Suprapubic skin (tissue), 4 donors: ENCODE measurements around the gene U2AF1. TPM values are rescaled to one million over a fixed set of nuclear protein-coding genes. Genes with fewer than 3 reads are reported as not detected.
"Not testable (repeated sequence)": the region's sequence is repeated elsewhere in the genome, so short reads cannot be mapped to it uniquely, and the experiment has no call there.

Experiments
- DNase-seq, 2 donors: peaks; one replicate each; pipeline ENCODE4 v3.0.0-alpha.2; 2019; ENCODE audit warnings: low spot score in 2 of 2
- H3K27ac ChIP-seq: fragments of 200-600 bp; sonication (generic); one replicate; pipeline ENCODE4 v1.5.1; 2019
- H3K27me3 ChIP-seq: fragments of 200-600 bp; sonication (generic); one replicate; pipeline ENCODE4 v1.5.1; 2019
- H3K36me3 ChIP-seq: fragments of 200-600 bp; sonication (generic); one replicate; pipeline ENCODE4 v1.5.1; 2019
- H3K4me1 ChIP-seq: fragments of 200-600 bp; sonication (generic); one replicate; pipeline ENCODE4 v1.5.1; 2019
- H3K4me3 ChIP-seq: fragments of 200-600 bp; sonication (generic); one replicate; pipeline ENCODE4 v1.5.1; 2019; ENCODE audit warnings: mild to moderate bottlenecking
- H3K9me3 ChIP-seq: fragments of 200-600 bp; sonication (generic); one replicate; pipeline ENCODE4 v1.5.1; 2019
- WGBS: methylation state at CpG from one replicate; pipeline ENCODE4 v1.1.5; 2018; 5-methylcytosine and 5-hydroxymethylcytosine counted together
- total RNA-seq, 4 donors: library from RNA; depleted of rRNA; stranded (reverse); fragments of >200 nt; gene quantifications; one replicate each; pipeline ENCODE4 v1.1.0, GENCODE V29; 2016

Gene U2AF1
- total RNA-seq, 4 donors from 2014 or later = 38.8 to 77.3 (median 51.7) TPM

- DNase-seq, H3K4me1 ChIP-seq, H3K9me3 ChIP-seq, H3K4me3 ChIP-seq, H3K27me3 ChIP-seq, H3K36me3 ChIP-seq, H3K27ac ChIP-seq: not testable (repeated sequence)
- no CpG with 5 or more reads among the region's 4 CpGs for WGBS
Measured at GRCh38 chr21:43102281-43102680, 5.1 kb downstream of the U2AF1 start.

DNA sequence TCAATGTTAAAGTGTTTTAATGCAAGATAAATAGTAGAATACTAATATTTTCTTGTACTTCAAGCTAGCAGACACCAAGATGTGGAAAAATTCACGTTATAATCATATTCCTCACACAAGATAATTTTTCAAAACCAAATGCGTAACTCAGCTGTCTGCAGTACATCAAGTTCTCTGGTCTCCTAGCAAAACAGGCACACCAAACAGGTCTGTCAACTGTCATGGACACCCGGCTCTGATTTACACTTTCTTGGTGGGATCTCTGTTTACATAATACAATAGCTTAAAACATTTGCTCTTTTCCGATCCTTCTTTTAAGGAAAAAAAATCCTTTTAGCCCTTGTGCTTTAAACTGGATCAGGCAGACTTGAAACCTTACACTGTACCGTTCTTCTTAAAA is 5.7 kb downstream of the U2AF1 start:
- not testable (repeated sequence) for H3K27ac ChIP-seq
- no CpG with 5 or more reads among the region's 5 CpGs for WGBS

DNA sequence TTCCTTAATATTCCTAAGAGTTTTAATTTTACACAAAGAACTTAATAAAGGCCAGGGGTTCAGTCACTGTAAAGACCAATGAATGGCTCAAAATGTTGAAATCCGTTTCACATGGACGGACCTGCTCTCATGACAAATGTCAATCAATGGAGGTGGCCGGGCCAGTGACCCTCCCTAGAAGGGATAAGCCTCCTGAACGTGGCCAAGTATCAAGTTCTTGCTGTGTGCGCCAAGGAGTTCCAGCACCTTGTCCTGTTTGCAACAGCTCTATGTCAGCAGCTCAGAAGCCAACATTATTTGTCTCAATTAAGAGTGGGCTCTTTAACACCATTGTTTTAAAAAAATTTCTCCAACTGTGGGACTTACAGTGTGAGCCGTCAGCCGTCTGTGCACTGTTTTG is 6.4 kb downstream of the U2AF1 start:
- not testable (repeated sequence) for H3K4me3 ChIP-seq, H3K27me3 ChIP-seq, DNase-seq, H3K27ac ChIP-seq, H3K36me3 ChIP-seq, H3K9me3 ChIP-seq, H3K4me1 ChIP-seq
- WGBS = no CpG with 5 or more reads among the region's 7 CpGs

More for the DNA sequence above, 5.7 kb downstream of the U2AF1 start:
- H3K36me3 ChIP-seq, H3K27me3 ChIP-seq, H3K9me3 ChIP-seq, H3K4me1 ChIP-seq, DNase-seq, H3K4me3 ChIP-seq: not testable (repeated sequence)

DNA sequence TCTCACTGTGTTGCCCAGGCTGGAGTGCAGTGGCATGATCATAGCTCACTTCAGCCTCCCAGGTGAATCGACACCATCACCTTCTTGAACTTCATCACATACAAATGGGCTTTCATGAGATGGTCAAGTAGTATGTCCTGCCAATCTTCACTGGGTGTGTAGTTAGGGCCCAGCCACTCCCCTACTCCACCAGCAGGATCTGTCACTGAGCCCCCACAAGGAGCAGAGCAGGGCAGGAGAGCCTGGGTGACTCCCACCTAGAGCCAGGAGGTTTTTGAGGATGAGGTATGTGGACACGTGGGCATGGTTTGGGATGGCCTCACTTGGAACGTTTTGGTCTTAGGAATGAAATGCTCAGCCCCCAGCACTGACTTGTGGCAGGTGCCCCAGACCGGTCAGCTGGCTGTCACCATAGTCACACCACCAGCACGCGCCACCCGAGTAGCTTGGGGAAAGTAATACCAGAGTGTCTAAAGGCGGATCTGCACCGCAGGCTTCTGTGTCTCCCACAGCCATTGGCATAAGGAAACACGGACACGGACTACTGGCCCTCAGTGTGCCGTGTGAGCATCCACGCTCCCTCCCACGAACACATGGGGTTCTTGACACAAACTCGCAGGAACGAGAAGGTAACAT is 15.3 kb downstream of the U2AF1 start:
- not testable (repeated sequence) for H3K36me3 ChIP-seq, H3K9me3 ChIP-seq, H3K27me3 ChIP-seq, H3K27ac ChIP-seq, H3K4me3 ChIP-seq, H3K4me1 ChIP-seq, DNase-seq
- no CpG with 5 or more reads among the region's 16 CpGs for WGBS

- 50% methylated on average over 1 of the region's 3 CpGs for WGBS
- H3K9me3 ChIP-seq, H3K4me1 ChIP-seq, H3K27ac ChIP-seq, H3K36me3 ChIP-seq, H3K27me3 ChIP-seq, DNase-seq, H3K4me3 ChIP-seq: not testable (repeated sequence)
Measured at GRCh38 chr21:43090947-43091346, 16.4 kb downstream of the U2AF1 start.

GRCh38 chr21:43089463-43089862 is 17.9 kb downstream of the U2AF1 start:
- no CpG with 5 or more reads among the region's 17 CpGs for WGBS
- not testable (repeated sequence) for H3K27me3 ChIP-seq, H3K4me1 ChIP-seq, H3K4me3 ChIP-seq, DNase-seq, H3K9me3 ChIP-seq, H3K36me3 ChIP-seq, H3K27ac ChIP-seq

DNA sequence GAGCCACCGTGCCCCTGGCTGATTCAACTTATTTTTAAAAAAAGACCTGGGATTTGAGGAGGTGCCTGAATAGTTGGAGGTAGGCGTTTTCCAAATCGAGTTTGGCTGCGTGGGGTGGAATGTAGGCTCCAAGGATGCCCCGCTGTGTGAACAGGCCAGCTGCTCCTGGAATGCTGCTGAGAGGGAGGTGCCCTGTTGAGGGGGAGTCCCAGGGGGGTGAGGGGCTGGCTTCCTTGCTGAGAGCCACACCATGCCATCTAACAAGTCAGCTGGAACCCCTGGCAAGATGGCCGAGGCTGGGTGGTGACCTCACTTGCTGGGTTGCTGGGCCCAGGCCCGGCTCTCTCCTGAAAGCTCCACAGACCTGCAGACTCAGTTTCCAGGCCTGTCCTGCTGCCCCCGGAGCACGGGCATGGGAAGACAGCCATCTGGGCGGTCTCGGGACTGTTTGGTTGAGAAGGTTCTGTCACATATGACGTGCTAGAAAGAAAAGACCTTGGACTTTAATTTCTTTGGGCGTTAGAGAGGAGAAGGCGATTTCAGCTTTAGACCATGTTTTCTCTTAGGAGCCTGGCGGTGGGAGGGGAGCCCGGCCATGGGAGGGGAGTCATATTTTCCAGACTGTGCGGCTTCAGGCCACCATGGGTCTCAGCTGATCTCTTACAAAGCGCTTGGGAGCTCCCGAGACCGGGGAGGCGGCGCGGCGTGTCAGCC is 24.6 kb downstream of the U2AF1 start:
- not testable (repeated sequence) for H3K27ac ChIP-seq, H3K4me3 ChIP-seq, DNase-seq, H3K36me3 ChIP-seq, H3K27me3 ChIP-seq, H3K4me1 ChIP-seq, H3K9me3 ChIP-seq
- no CpG with 5 or more reads among the region's 24 CpGs for WGBS

DNA sequence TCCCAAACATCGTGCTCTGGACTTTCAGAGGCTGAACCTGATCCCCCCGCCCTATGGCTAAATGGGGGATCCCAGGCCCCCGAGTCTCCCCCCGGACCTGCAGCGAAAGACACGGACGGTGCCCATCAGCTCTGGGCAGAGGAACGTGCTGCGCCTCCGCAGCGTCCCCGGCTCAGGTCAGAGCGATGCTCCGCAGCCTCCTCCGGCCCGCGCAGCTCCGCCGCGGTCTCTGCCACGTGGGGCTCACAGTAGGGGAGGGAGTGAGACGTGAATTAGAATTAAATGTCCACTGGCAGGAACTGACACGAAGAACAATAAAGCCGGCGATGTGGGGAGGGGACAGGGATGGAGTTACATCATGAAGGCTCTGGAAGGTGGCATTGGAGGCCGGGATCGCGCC is 30.7 kb downstream of the U2AF1 start:
- not testable (repeated sequence) for DNase-seq, H3K27me3 ChIP-seq, H3K9me3 ChIP-seq, H3K4me1 ChIP-seq, H3K27ac ChIP-seq, H3K36me3 ChIP-seq, H3K4me3 ChIP-seq
- no CpG with 5 or more reads among the region's 28 CpGs for WGBS

DNA sequence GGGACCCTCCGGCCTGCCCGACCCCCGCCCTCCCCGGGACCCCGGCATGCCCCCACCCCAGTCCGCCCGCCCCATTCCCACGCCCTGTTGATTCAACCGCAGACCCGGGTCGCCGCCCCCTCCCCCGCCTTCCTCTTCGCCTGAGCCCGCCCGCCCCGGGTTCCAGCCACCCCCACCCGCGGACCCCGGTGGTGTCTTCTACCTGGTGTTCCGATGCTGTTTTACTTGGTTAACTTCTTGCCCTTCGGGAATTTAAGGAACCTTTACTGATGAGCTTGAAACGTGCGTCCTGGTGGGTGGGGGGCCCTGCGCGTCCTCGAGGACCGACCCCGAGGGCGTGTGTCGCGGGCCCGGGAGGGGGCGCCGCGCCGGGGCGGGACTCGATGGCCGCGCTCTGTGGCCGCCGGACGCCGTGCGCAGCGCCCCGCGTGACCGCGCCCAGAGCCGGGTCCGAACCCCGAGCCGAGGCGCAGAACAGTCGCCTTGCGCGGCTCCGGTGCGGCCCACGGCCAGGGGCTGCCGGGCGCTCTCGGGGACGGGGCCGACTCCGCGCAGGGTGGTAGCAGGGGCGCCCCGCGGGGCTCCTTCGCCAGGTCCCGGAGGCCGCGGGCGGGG is 31.2 kb downstream of the U2AF1 start:
- not testable (repeated sequence) for H3K36me3 ChIP-seq, H3K27ac ChIP-seq, H3K4me3 ChIP-seq, H3K4me1 ChIP-seq, H3K27me3 ChIP-seq, DNase-seq, H3K9me3 ChIP-seq
- no CpG with 5 or more reads among the region's 77 CpGs for WGBS

- not testable (repeated sequence) for H3K9me3 ChIP-seq, H3K27me3 ChIP-seq, DNase-seq, H3K36me3 ChIP-seq, H3K4me1 ChIP-seq, H3K4me3 ChIP-seq, H3K27ac ChIP-seq
- WGBS = no CpG with 5 or more reads among the region's 84 CpGs
Measured at GRCh38 chr21:43075170-43076022, 32.0 kb downstream of the U2AF1 start, which contains the start of gene CBS. TSS of gene CBS (minus strand) at chr21:43075835. CDS start at chr21:43072193, 3,642 bp downstream.

DNA sequence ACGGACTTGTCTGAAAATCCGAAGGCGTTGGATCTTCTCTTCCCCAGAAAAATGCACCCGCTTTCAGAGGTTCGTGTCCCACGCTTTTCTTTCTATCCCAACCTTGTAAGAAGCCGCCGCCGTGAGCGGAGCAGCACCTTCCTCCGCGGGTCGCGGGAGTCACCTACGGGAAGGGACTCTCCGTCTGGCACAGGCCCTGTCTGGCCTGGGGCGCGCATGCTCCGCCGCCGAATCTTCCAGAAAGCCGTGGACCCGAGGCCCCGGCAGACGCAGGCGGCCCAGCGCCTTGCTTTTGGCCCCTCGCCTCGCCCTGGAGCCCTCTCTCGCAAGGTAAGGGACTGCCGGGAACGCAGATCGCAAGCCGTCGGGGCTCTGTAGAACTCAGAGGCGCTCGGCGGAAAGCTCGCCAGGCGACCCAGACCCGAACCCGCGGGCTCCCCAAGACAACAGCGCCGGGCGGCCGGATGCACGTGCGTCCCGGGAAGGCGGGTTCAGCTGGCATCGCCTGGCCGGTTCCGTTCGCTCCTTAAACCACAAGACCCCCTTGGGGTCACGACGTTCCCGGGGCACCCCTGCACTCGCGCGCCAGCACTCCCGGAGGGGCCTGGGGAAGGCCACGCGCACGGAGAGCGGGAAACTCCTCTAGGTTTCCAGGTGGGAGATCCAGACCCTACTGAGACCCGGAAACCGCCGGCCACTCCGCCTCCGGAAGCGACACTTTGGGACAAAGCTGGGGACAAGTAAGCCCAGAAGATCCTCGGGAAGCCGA is 32.8 kb downstream of the U2AF1 start:
- not testable (repeated sequence) for H3K4me1 ChIP-seq, H3K27me3 ChIP-seq, H3K36me3 ChIP-seq, DNase-seq, H3K9me3 ChIP-seq, H3K4me3 ChIP-seq, H3K27ac ChIP-seq
- WGBS = no CpG with 5 or more reads among the region's 74 CpGs

DNA sequence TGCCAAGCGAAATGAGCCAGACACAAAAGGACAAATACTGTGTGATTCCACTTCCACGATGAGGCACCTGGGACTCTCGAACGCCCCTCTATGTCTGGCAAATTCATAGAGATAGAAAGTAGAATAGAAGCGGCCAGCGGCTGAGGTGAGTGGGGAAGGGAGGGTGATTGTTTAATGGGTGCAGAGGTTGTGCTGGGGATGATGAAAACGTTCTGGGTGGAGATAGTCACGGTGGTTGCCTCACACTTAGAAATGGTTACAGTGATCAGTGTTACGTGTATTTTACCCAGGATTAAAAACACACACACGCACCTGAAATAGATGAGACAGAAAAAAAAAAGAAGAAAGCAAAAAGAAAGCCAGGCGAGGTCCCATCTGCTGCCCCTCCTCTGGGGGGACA is 34.6 kb downstream of the U2AF1 start:
- not testable (repeated sequence) for H3K36me3 ChIP-seq, H3K4me3 ChIP-seq, H3K4me1 ChIP-seq, H3K27me3 ChIP-seq, H3K27ac ChIP-seq, H3K9me3 ChIP-seq, DNase-seq
- WGBS = no CpG with 5 or more reads among the region's 11 CpGs

- not testable (repeated sequence) for H3K4me3 ChIP-seq, H3K4me1 ChIP-seq, H3K36me3 ChIP-seq, H3K27ac ChIP-seq, DNase-seq, H3K9me3 ChIP-seq, H3K27me3 ChIP-seq
- no CpG with 5 or more reads among the region's 10 CpGs for WGBS
Measured at GRCh38 chr21:43069682-43070081, 37.7 kb downstream of the U2AF1 start.
